HCT116 (cell line): ENCODE data around the gene BLCAP. TPM values are rescaled to one million over a fixed set of nuclear protein-coding genes. Genes with fewer than 3 reads are reported as not detected.
"Not testable (repeated sequence)": the region's sequence is repeated elsewhere in the genome, so short reads cannot be mapped to it uniquely, and the experiment has no call there.

ENCODE experiments used
- ATAC-seq: fragments of 200-7000 bp; cut with Tn5 transposase; 2 replicates; pipeline ENCODE4 v1.9.1; 2020; ENCODE audit warnings: mild to moderate bottlenecking, moderate library complexity
- BruUV-seq: library from RNA; stranded (reverse); fragments of 400-500 nt; replicated peaks from 2 replicates; lab custom pipeline; 2021; lab: Mats Ljungman, UMichigan
- CTCF ChIA-PET: fragments of 300-600 bp; sonication (Branson Sonifier 250); formaldehyde crosslinking; loops from one replicate; lab custom pipeline; 2021; ENCODE audit warnings: antibody characterized with exemption; lab: Charles Lee
- POLR2A ChIA-PET: fragments of 300-600, 350-600 bp; sonication (Branson Sonifier 250); formaldehyde crosslinking; loops from one replicate; lab custom pipeline; 2021; ENCODE audit warnings: antibody characterized with exemption; lab: Charles Lee
- RAD21 ChIA-PET, 2 experiments: fragments of 300-600 bp; sonication (Branson Sonifier 250); formaldehyde crosslinking; loops; one replicate each; lab custom pipeline; 2023; ENCODE audit warnings: low total read pairs in 2 of 2; ENCODE audit not compliant: uncharacterized antibody in 2 of 2, unreplicated experiment in 2 of 2, low non-redundant PET in 1 of 2; lab: Charles Lee
- DNase-seq: peaks from one replicate; pipeline ENCODE4 v3.0.0-alpha.2; 2010; ENCODE audit warnings: low read depth, low spot score
- H2AFZ ChIP-seq: fragments of 200-600 bp; shearing (Covaris generic), sonication (generic); 2 replicates; pipeline ENCODE4 v1.6.1; 2017; ENCODE audit warnings: low read depth, mixed run types, mixed read lengths, antibody characterized with exemption, low read length; ENCODE audit not compliant: poor library complexity, severe bottlenecking
- H3K27ac ChIP-seq: 2 replicates; pipeline ENCODE4 v1.5.1; 2012; ENCODE audit warnings: low read depth, low read length
- H3K27me3 ChIP-seq: fragments of 200-600 bp; sonication (generic); 2 replicates; pipeline ENCODE4 v1.6.1; 2016; ENCODE audit warnings: mixed run types, low read length, mixed read lengths; ENCODE audit not compliant: insufficient read depth
- H3K36me3 ChIP-seq, 2 experiments: fragments of 200-500 bp in 1 of 2; fragments of 200-600 bp in 1 of 2; sonication (Bioruptor generic) in 1 of 2; sonication (generic) in 1 of 2; 2 replicates each; pipeline versions ENCODE4 v1.5.1 to v1.6.1; 2014 to 2016; ENCODE audit warnings: low read length in 2 of 2, inconsistent platforms in 1 of 2, mixed read lengths in 1 of 2, mixed run types in 1 of 2; ENCODE audit not compliant: insufficient read depth in 2 of 2, control insufficient read depth in 1 of 2
- H3K4me1 ChIP-seq, 2 experiments: fragments of 200-600 bp in 1 of 2; sonication (generic) in 1 of 2; 2 replicates each; pipeline versions ENCODE4 v1.5.1 to v1.6.1; 2012 to 2017; ENCODE audit warnings: low read length in 2 of 2, inconsistent platforms in 1 of 2, mild to moderate bottlenecking in 1 of 2, mixed read lengths in 1 of 2, mixed run types in 1 of 2, moderate library complexity in 1 of 2; ENCODE audit not compliant: insufficient read depth in 2 of 2, control insufficient read depth in 1 of 2
- H3K4me2 ChIP-seq: fragments of 200-600 bp; sonication (generic); 2 replicates; pipeline ENCODE4 v1.6.1; 2017; ENCODE audit warnings: mixed run types, low read length, mixed read lengths
- H3K4me3 ChIP-seq, 2 experiments: fragments of 200-600 bp in 1 of 2; sonication (generic) in 1 of 2; replicated peaks in 1 of 2; 2 replicates each; pipeline ENCODE4 v1.5.1; 2011 to 2016; ENCODE audit warnings: low read length in 2 of 2, control low read depth in 1 of 2, low read depth in 1 of 2, mild to moderate bottlenecking in 1 of 2, mixed read lengths in 1 of 2, mixed run types in 1 of 2
- H3K79me2 ChIP-seq: fragments of 200-600 bp; sonication (generic); 2 replicates; pipeline ENCODE4 v1.6.1; 2017; ENCODE audit warnings: mild to moderate bottlenecking, mixed run types, low read length, moderate library complexity, mixed read lengths; ENCODE audit not compliant: insufficient read depth
- H3K9ac ChIP-seq: fragments of 200-600 bp; sonication (generic); 2 replicates; pipeline ENCODE4 v1.6.1; 2016; ENCODE audit warnings: low read length, mixed read lengths
- H3K9me2 ChIP-seq: fragments of 200-600 bp; sonication (generic), shearing (Covaris generic); 2 replicates; pipeline ENCODE4 v1.6.1; 2017; ENCODE audit warnings: mixed run types, mild to moderate bottlenecking, moderate library complexity; ENCODE audit not compliant: insufficient read depth
- H3K9me3 ChIP-seq, 2 experiments: fragments of 200-500 bp in 1 of 2; fragments of 200-600 bp in 1 of 2; sonication (Bioruptor generic) in 1 of 2; sonication (generic) in 1 of 2; 2 replicates each; pipeline ENCODE4 v1.6.1; 2014 to 2017; ENCODE audit warnings: low read length in 2 of 2, mixed read lengths in 2 of 2, inconsistent platforms in 1 of 2, low read depth in 1 of 2, mild to moderate bottlenecking in 1 of 2, mixed run types in 1 of 2, moderate library complexity in 1 of 2; ENCODE audit not compliant: control insufficient read depth in 1 of 2, insufficient read depth in 1 of 2
- H4K20me1 ChIP-seq: fragments of 200-600 bp; sonication (generic), shearing (Covaris generic); 2 replicates; pipeline ENCODE4 v1.6.1; 2017; ENCODE audit warnings: mixed run types, mild to moderate bottlenecking, moderate library complexity; ENCODE audit not compliant: insufficient read depth
- ATF3 ChIP-seq: IDR thresholded peaks from 2 replicates; pipeline ENCODE4 v1.6.1; 2012
- CEBPB ChIP-seq: IDR thresholded peaks from 2 replicates; pipeline ENCODE4 v1.6.1; 2012; ENCODE audit warnings: low read depth
- EZH2 ChIP-seq: fragments of 200-600 bp; sonication (generic); IDR thresholded peaks from 2 replicates; pipeline ENCODE4 v1.6.1; 2017; ENCODE audit warnings: antibody characterized with exemption, mixed run types
- EZH2phosphoT487 ChIP-seq: fragments of 200-600 bp; IDR thresholded peaks from 2 replicates; pipeline ENCODE4 v1.6.1; 2018; ENCODE audit warnings: antibody characterized with exemption, borderline replicate concordance
- FOSL1 ChIP-seq: IDR thresholded peaks from 2 replicates; pipeline ENCODE4 v1.6.1; 2012; ENCODE audit warnings: low read depth
- TCF7L2 ChIP-seq: IDR thresholded peaks from 2 replicates; pipeline ENCODE4 v1.7.0; 2011; ENCODE audit warnings: borderline replicate concordance, inconsistent platforms; ENCODE audit not compliant: insufficient read depth, insufficient read length; ENCODE audit errors: extremely low read depth
- YY1 ChIP-seq: IDR thresholded peaks from 2 replicates; pipeline ENCODE4 v1.6.1; 2011; ENCODE audit warnings: low read length, low read depth, moderate library complexity, mild to moderate bottlenecking; ENCODE audit not compliant: insufficient replicate concordance; ENCODE audit errors: extremely low read depth
- ZNF274 ChIP-seq: fragments of 200-500 bp; sonication (Bioruptor generic); IDR thresholded peaks from 2 replicates; pipeline ENCODE4 v1.6.1; 2014; ENCODE audit warnings: mild to moderate bottlenecking, low read depth, low read length, inconsistent platforms
- intact Hi-C: fragments of 100-400 bp; cut with micrococcal nuclease; formaldehyde crosslinking; loops from 2 replicates; pipeline ENCODE4 v1.10.0; 2022
- total RNA-seq: library from RNA; stranded (reverse); gene quantifications from one replicate; pipeline ENCODE4 v1.2.1, GENCODE V29; 2021; ENCODE audit not compliant: unreplicated experiment
- TF ChIP-seq, protein P1 (sequence below): IDR thresholded peaks from 2 replicates; pipeline ENCODE4 v1.6.1; 2012
- TF ChIP-seq, protein P2 (sequence below): IDR thresholded peaks from 2 replicates; pipeline ENCODE4 v1.6.1; 2011; ENCODE audit warnings: mild to moderate bottlenecking, low read length, moderate library complexity; ENCODE audit not compliant: insufficient replicate concordance; ENCODE audit errors: extremely low read depth

Gene BLCAP
- total RNA-seq, 1 experiment from 2014 or later = 27.5 TPM

- POLR2A ChIA-PET = no interaction called here
- H3K9me3 ChIP-seq = no peaks in the 10 kb centered on the region
- H3K27ac ChIP-seq = no peak overlapping the region
- CTCF ChIA-PET = no interaction called here
- no peak overlapping the region for H3K4me3 ChIP-seq
- H3K79me2 ChIP-seq = no peaks in the 10 kb centered on the region
- no peaks in the 10 kb centered on the region for H4K20me1 ChIP-seq
- no peaks in the 10 kb centered on the region for H3K27me3 ChIP-seq
- DNase-seq (no peak), ATAC-seq (no peak)
- H3K9me2 ChIP-seq = no peaks in the 10 kb centered on the region
- H2AFZ ChIP-seq = no peak overlapping the region
- no peaks in the 10 kb centered on the region for H3K4me1 ChIP-seq
- RAD21 ChIA-PET = no interaction called here
- H3K4me2 ChIP-seq = no peak overlapping the region
- intact Hi-C loops = no loop called here
- no peaks in the 10 kb centered on the region for H3K36me3 ChIP-seq
- BruUV-seq = no TSS peak
- TF ChIP-seq YY1 = no peak
- TF ChIP-seq ATF3 = no peak
- no peak for TF ChIP-seq FOSL1
- no peak for TF ChIP-seq CEBPB
- TF ChIP-seq, protein P1, sequence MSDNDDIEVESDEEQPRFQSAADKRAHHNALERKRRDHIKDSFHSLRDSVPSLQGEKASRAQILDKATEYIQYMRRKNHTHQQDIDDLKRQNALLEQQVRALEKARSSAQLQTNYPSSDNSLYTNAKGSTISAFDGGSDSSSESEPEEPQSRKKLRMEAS = no peak
- TF ChIP-seq ZNF274 = no peak
- TF ChIP-seq TCF7L2 = no peak
- no peak for TF ChIP-seq EZH2phosphoT487
- no peak for TF ChIP-seq EZH2
- TF ChIP-seq, protein P2, sequence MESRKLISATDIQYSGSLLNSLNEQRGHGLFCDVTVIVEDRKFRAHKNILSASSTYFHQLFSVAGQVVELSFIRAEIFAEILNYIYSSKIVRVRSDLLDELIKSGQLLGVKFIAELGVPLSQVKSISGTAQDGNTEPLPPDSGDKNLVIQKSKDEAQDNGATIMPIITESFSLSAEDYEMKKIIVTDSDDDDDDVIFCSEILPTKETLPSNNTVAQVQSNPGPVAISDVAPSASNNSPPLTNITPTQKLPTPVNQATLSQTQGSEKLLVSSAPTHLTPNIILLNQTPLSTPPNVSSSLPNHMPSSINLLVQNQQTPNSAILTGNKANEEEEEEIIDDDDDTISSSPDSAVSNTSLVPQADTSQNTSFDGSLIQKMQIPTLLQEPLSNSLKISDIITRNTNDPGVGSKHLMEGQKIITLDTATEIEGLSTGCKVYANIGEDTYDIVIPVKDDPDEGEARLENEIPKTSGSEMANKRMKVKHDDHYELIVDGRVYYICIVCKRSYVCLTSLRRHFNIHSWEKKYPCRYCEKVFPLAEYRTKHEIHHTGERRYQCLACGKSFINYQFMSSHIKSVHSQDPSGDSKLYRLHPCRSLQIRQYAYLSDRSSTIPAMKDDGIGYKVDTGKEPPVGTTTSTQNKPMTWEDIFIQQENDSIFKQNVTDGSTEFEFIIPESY = no peak
- H3K9ac ChIP-seq = no peak overlapping the region
Observed at GRCh38 chr20:37552415-37552814, 24.7 kb upstream of the BLCAP start.

- RAD21 ChIA-PET, H3K4me3 ChIP-seq, H3K4me1 ChIP-seq, DNase-seq, H3K9me2 ChIP-seq, H4K20me1 ChIP-seq, H3K79me2 ChIP-seq, POLR2A ChIA-PET, H3K36me3 ChIP-seq, H3K27ac ChIP-seq, H3K4me2 ChIP-seq, H2AFZ ChIP-seq, BruUV-seq, intact Hi-C loops, H3K27me3 ChIP-seq, ATAC-seq, H3K9me3 ChIP-seq, H3K9ac ChIP-seq: not testable (repeated sequence)
- CTCF ChIA-PET = interaction anchor here (0.7 kb wide), 1 partner anchor 856 kb away, joined by 3 read pairs; no protein-coding TSS in a partner anchor
Observed at GRCh38 chr20:37551660-37552059, 24.0 kb upstream of the BLCAP start.

DNA sequence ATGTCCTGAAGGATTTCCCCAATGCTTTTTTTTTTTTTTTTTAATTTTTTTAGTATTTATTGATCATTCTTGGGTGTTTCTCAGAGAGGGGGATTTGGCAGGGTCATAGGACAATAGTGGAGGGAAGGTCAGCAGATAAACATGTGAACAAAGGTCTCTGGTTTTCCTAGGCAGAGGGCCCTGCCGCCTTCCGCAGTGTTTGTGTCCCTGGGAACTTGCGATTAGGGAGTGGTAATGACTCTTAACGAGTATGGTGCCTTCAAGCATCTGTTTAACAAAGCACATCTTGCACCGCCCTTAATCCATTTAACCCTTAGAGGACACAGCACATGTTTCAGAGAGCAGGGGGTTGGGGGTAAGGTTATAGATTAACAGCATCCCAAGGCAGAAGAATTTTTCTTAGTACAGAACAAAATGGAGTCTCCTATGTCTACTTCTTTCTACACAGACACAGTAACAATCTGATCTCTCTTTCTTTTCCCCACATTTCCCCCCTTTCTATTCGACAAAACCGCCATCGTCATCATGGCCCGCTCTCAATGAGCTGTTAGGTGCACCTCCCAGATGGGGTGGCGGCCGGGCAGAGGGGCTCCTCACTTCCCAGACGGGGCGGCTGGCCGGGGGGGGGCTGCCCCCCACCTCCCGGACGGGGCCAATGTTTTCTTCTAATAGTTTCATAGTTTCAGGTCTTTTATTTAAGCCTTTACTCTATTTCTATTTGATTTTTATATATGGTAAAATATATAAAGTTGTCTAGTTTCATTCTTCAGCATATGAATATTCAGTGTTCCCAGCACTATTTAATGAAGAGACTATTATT, 22.6 kb upstream of the BLCAP start:
- H2AFZ ChIP-seq, POLR2A ChIA-PET, H3K27me3 ChIP-seq, H3K4me1 ChIP-seq, H3K9me2 ChIP-seq, H3K4me2 ChIP-seq, BruUV-seq, H3K79me2 ChIP-seq, DNase-seq, RAD21 ChIA-PET, H3K9ac ChIP-seq, ATAC-seq, H3K4me3 ChIP-seq, intact Hi-C loops, CTCF ChIA-PET, H3K27ac ChIP-seq, H3K9me3 ChIP-seq, H3K36me3 ChIP-seq, H4K20me1 ChIP-seq: not testable (repeated sequence)
